ENCODE data around the gene FOXJ3.

FOXJ3 gene

DNA sequence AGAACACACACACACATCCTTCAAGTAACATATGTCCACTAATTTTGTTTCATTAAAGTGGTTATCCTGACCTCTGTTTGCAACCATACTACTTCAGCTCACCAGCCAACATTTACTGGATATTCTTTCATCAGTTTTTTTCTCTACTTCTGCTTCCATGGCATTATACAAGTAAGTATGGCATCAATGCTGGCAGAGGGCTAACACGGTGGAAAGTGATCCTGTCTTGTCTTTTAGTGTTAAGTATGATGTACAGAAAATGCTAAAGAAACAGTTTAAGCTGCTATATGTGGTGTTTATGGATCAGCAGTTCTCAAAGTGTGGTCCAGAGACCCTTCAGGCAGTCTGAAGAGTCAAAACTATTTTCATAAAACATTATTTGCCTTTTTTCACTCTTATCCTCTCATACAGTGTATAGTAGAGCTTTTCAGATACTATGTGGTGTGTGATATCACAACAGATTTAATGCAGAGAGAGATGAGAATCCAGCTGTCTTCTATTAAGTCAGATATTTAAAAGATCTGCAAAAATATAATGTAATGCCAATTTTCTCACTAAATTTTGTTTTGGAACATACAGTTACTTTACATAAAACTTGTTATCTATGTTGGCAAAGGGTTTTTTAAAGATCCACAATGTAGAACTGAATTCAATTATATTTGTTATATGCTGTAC lies 46.6 kb downstream of the FOXJ3 start:
- H3K27me3 ChIP-seq (ENCODE audit: control insufficient read depth in 5 of 5, insufficient read depth in 4 of 5, low read length in 5 of 5), result no peaks in the 10 kb centered on the region
- no peak overlapping the region for H3K9ac ChIP-seq (ENCODE audit: low read length in 5 of 5)
- H3K4me3 ChIP-seq (ENCODE audit: low read depth in 1 of 5, low read length in 5 of 5), result no peak overlapping the region
- peaks cover 0 to 10% (median 10%) of the 10 kb centered on the region in 5 donors for H3K4me1 ChIP-seq (ENCODE audit: control insufficient read depth in 5 of 5, insufficient read depth in 5 of 5, low read length in 5 of 5)
- no peaks in the 10 kb centered on the region for H3K36me3 ChIP-seq (ENCODE audit: control insufficient read depth in 5 of 5, insufficient read depth in 5 of 5, low read length in 5 of 5)
- no peaks in the 10 kb centered on the region for H3K9me3 ChIP-seq (ENCODE audit: control insufficient read depth in 5 of 5, low read length in 5 of 5)
- no peak overlapping the region for H3K27ac ChIP-seq (ENCODE audit: low read depth, low read length)

GRCh38 chr1:42282867-42283583 lies 52.0 kb downstream of the FOXJ3 start:
- peak overlapping the region; percentile 52 for H3K27ac ChIP-seq (ENCODE audit: low read depth, low read length)
- H3K9me3 ChIP-seq (ENCODE audit: control insufficient read depth in 5 of 5, low read length in 5 of 5), result no peaks in the 10 kb centered on the region
- H3K4me1 ChIP-seq (ENCODE audit: control insufficient read depth in 5 of 5, insufficient read depth in 5 of 5, low read length in 5 of 5), result peaks cover 0 to 29% (median 24%) of the 10 kb centered on the region in 5 donors
- H3K27me3 ChIP-seq (ENCODE audit: control insufficient read depth in 5 of 5, insufficient read depth in 4 of 5, low read length in 5 of 5), result no peaks in the 10 kb centered on the region
- peak overlapping the region in 1 of 5 donors; percentile 17 for H3K9ac ChIP-seq (ENCODE audit: low read length in 5 of 5)
- no peaks in the 10 kb centered on the region for H3K36me3 ChIP-seq (ENCODE audit: control insufficient read depth in 5 of 5, insufficient read depth in 5 of 5, low read length in 5 of 5)
- H3K4me3 ChIP-seq (ENCODE audit: low read depth in 1 of 5, low read length in 5 of 5), result no peak overlapping the region

DNA sequence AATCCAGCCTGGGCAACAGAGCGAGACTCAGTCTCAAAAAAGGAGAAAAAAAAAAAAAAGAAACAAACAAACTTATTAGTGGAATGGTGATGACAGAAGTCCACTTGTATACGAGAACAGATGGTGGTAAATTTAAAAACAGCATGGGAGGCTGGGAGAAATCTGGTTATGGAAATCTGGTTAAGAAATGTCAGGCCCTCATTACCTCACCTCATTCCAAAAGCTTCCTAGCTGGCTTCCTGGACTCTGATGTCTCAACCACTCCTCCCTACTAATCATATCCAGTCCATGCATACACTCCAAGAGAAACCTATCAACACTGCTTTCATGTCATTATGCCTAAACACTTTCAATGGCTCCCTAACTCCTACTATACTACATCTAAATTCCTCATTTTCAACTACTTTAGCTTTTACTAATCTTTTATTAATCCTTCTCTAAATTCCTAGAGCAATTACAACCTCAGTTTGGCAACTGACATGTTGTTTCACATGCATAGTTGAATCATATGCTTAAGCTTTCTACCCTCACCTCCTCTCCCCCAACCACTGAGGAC lies 52.9 kb downstream of the FOXJ3 start:
- Histone ChIP-seq H3K4me3 (ENCODE audit: low read depth in 1 of 5, low read length in 5 of 5) (no peak overlapping the region), H3K4me1 (ENCODE audit: control insufficient read depth in 5 of 5, insufficient read depth in 5 of 5, low read length in 5 of 5) (peaks cover 0 to 31% (median 26%) of the 10 kb centered on the region in 5 donors), H3K27ac (ENCODE audit: low read depth, low read length) (peak overlapping the region; percentile 52), H3K9me3 (ENCODE audit: control insufficient read depth in 5 of 5, low read length in 5 of 5) (no peaks in the 10 kb centered on the region), H3K9ac (ENCODE audit: low read length in 5 of 5) (no peak overlapping the region), H3K36me3 (ENCODE audit: control insufficient read depth in 5 of 5, insufficient read depth in 5 of 5, low read length in 5 of 5) (no peaks in the 10 kb centered on the region), H3K27me3 (ENCODE audit: control insufficient read depth in 5 of 5, insufficient read depth in 4 of 5, low read length in 5 of 5) (no peaks in the 10 kb centered on the region)

- H3K27ac ChIP-seq (ENCODE audit: low read depth, low read length), result no peak overlapping the region
- peaks cover 0 to 2% (median 0%) of the 10 kb centered on the region in 5 donors for H3K36me3 ChIP-seq (ENCODE audit: control insufficient read depth in 5 of 5, insufficient read depth in 5 of 5, low read length in 5 of 5)
- no peaks in the 10 kb centered on the region for H3K9me3 ChIP-seq (ENCODE audit: control insufficient read depth in 5 of 5, low read length in 5 of 5)
- no peak overlapping the region for H3K4me3 ChIP-seq (ENCODE audit: low read depth in 1 of 5, low read length in 5 of 5)
- no peak overlapping the region for H3K9ac ChIP-seq (ENCODE audit: low read length in 5 of 5)
- H3K4me1 ChIP-seq (ENCODE audit: control insufficient read depth in 5 of 5, insufficient read depth in 5 of 5, low read length in 5 of 5), result peaks cover 0 to 32% (median 26%) of the 10 kb centered on the region in 5 donors
- no peaks in the 10 kb centered on the region for H3K27me3 ChIP-seq (ENCODE audit: control insufficient read depth in 5 of 5, insufficient read depth in 4 of 5, low read length in 5 of 5)
Observed at GRCh38 chr1:42280821-42281220, 54.2 kb downstream of the FOXJ3 start.

DNA sequence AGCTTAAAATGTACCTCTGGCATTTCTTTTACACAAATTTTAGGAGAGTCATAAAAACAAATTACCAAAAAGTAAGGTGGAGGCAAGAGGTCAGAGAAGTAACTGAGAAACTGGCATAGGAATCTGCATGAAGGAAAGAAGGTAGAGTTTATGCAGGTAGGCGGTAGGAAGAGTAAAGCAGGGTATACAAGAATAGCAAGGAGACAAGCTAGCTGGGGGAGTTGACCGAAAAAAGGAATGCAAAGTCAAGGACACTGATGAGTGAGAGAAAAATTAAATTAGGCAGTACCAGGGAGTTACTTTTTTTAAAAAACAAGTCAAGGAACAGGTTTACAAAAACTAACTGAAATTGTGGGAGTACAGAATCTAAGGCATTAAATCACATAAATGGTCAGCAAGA lies 56.0 kb downstream of the FOXJ3 start:
- H3K4me3 ChIP-seq (ENCODE audit: low read depth in 1 of 5, low read length in 5 of 5), result no peak overlapping the region
- H3K27me3 ChIP-seq (ENCODE audit: control insufficient read depth in 5 of 5, insufficient read depth in 4 of 5, low read length in 5 of 5), result no peaks in the 10 kb centered on the region
- no peaks in the 10 kb centered on the region for H3K9me3 ChIP-seq (ENCODE audit: control insufficient read depth in 5 of 5, low read length in 5 of 5)
- H3K27ac ChIP-seq (ENCODE audit: low read depth, low read length), result peak overlapping the region; percentile 39
- H3K4me1 ChIP-seq (ENCODE audit: control insufficient read depth in 5 of 5, insufficient read depth in 5 of 5, low read length in 5 of 5), result peaks cover 0 to 30% (median 20%) of the 10 kb centered on the region in 5 donors
- no peak overlapping the region for H3K9ac ChIP-seq (ENCODE audit: low read length in 5 of 5)
- H3K36me3 ChIP-seq (ENCODE audit: control insufficient read depth in 5 of 5, insufficient read depth in 5 of 5, low read length in 5 of 5), result peaks cover 0 to 6% (median 2%) of the 10 kb centered on the region in 5 donors

GRCh38 chr1:42272920-42273319 lies 62.1 kb downstream of the FOXJ3 start:
- Histone ChIP-seq H3K36me3 (ENCODE audit: control insufficient read depth in 5 of 5, insufficient read depth in 5 of 5, low read length in 5 of 5) (peaks cover 0 to 6% (median 3%) of the 10 kb centered on the region in 5 donors), H3K9me3 (ENCODE audit: control insufficient read depth in 5 of 5, low read length in 5 of 5) (no peaks in the 10 kb centered on the region), H3K27me3 (ENCODE audit: control insufficient read depth in 5 of 5, insufficient read depth in 4 of 5, low read length in 5 of 5) (no peaks in the 10 kb centered on the region), H3K27ac (ENCODE audit: low read depth, low read length) (no peak overlapping the region), H3K9ac (ENCODE audit: low read length in 5 of 5) (no peak overlapping the region), H3K4me1 (ENCODE audit: control insufficient read depth in 5 of 5, insufficient read depth in 5 of 5, low read length in 5 of 5) (peaks cover 0 to 13% (median under 1%) of the 10 kb centered on the region in 5 donors), H3K4me3 (ENCODE audit: low read depth in 1 of 5, low read length in 5 of 5) (no peak overlapping the region)

GRCh38 chr1:42267904-42268303 lies 67.1 kb downstream of the FOXJ3 start:
- no peak overlapping the region for H3K4me3 ChIP-seq (ENCODE audit: low read depth in 1 of 5, low read length in 5 of 5)
- H3K4me1 ChIP-seq (ENCODE audit: control insufficient read depth in 5 of 5, insufficient read depth in 5 of 5, low read length in 5 of 5), result peaks cover 4 to 33% (median 17%) of the 10 kb centered on the region in 5 donors
- H3K36me3 ChIP-seq (ENCODE audit: control insufficient read depth in 5 of 5, insufficient read depth in 5 of 5, low read length in 5 of 5), result peaks cover 2 to 18% (median 7%) of the 10 kb centered on the region in 5 donors
- no peak overlapping the region for H3K9ac ChIP-seq (ENCODE audit: low read length in 5 of 5)
- H3K9me3 ChIP-seq (ENCODE audit: control insufficient read depth in 5 of 5, low read length in 5 of 5), result no peaks in the 10 kb centered on the region
- peak overlapping the region; percentile 80 for H3K27ac ChIP-seq (ENCODE audit: low read depth, low read length)
- no peaks in the 10 kb centered on the region for H3K27me3 ChIP-seq (ENCODE audit: control insufficient read depth in 5 of 5, insufficient read depth in 4 of 5, low read length in 5 of 5)

- Histone ChIP-seq H3K9me3 (ENCODE audit: control insufficient read depth in 5 of 5, low read length in 5 of 5) (no peaks in the 10 kb centered on the region), H3K4me3 (ENCODE audit: low read depth in 1 of 5, low read length in 5 of 5) (no peak overlapping the region), H3K27ac (ENCODE audit: low read depth, low read length) (peak overlapping the region; percentile 80), H3K4me1 (ENCODE audit: control insufficient read depth in 5 of 5, insufficient read depth in 5 of 5, low read length in 5 of 5) (peaks cover 4 to 33% (median 17%) of the 10 kb centered on the region in 5 donors), H3K27me3 (ENCODE audit: control insufficient read depth in 5 of 5, insufficient read depth in 4 of 5, low read length in 5 of 5) (no peaks in the 10 kb centered on the region), H3K9ac (ENCODE audit: low read length in 5 of 5) (no peak overlapping the region), H3K36me3 (ENCODE audit: control insufficient read depth in 5 of 5, insufficient read depth in 5 of 5, low read length in 5 of 5) (peaks cover 2 to 18% (median 10%) of the 10 kb centered on the region in 5 donors)
Observed at GRCh38 chr1:42266253-42267135, 68.5 kb downstream of the FOXJ3 start.

DNA sequence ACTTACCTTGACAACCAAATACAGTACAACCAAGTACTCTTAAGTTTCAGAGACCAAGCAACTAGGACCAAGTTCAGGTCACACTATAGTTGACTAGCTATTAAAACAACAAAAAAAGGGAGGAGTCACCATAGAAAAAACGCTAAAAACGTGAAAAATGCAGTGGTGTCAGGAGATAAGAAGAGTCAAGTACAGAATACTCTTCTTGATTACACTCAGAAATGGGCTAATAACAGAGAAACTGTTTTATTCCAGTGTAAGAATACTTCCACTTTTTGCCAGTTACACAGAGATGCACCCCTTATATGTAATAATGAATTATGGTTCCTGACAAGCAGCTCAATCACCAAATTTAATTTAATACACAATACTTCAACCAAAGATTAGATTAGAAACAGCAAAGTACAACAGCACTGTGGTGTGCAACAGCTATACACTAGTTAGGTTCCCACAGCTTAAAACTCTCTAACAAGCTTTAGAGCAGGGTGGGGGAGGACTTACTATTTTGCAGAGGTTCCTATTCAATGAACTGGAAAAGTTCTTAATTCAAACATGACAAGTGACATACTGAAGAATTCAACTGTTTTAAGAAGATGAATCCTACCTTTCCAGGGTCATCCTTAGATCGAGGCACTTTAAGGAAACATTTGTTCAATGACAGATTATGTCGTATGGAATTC lies 70.4 kb downstream of the FOXJ3 start:
- Histone ChIP-seq H3K27ac (ENCODE audit: low read depth, low read length) (no peak overlapping the region), H3K4me3 (ENCODE audit: low read depth in 1 of 5, low read length in 5 of 5) (no peak overlapping the region), H3K36me3 (ENCODE audit: control insufficient read depth in 5 of 5, insufficient read depth in 5 of 5, low read length in 5 of 5) (peaks cover 2 to 18% (median 11%) of the 10 kb centered on the region in 5 donors), H3K9me3 (ENCODE audit: control insufficient read depth in 5 of 5, low read length in 5 of 5) (no peaks in the 10 kb centered on the region), H3K9ac (ENCODE audit: low read length in 5 of 5) (no peak overlapping the region), H3K27me3 (ENCODE audit: control insufficient read depth in 5 of 5, insufficient read depth in 4 of 5, low read length in 5 of 5) (no peaks in the 10 kb centered on the region), H3K4me1 (ENCODE audit: control insufficient read depth in 5 of 5, insufficient read depth in 5 of 5, low read length in 5 of 5) (peaks cover 4 to 47% (median 27%) of the 10 kb centered on the region in 5 donors)

All from subcutaneous abdominal adipose tissue (tissue), 5 donors.